GM12801 (cell line): ENCODE measurements around the gene SAMD7.

Experiments used
- CTCF ChIP-seq: IDR thresholded peaks from one replicate; pipeline ENCODE4 v1.5.1; 2011; ENCODE audit warnings: control low read depth; ENCODE audit not compliant: insufficient read length; ENCODE audit errors: extremely low read depth

The SAMD7 gene

GRCh38 chr3:169869484-169870220 is 41.7 kb upstream of the SAMD7 start, which contains the start of gene LRRC31:
Gene LRRC31, minus strand, starts transcription at chr3:169869935. Its CDS starts 128 bp downstream, at chr3:169869807.
- no peak for TF ChIP-seq CTCF

- no peak for TF ChIP-seq CTCF
Measured at GRCh38 chr3:169871129-169871886, 40.1 kb upstream of the SAMD7 start.

GRCh38 chr3:169879013-169879557 is 32.3 kb upstream of the SAMD7 start:
- TF ChIP-seq CTCF = no peak

- no peak for TF ChIP-seq CTCF
Measured at GRCh38 chr3:169879845-169880575, 31.4 kb upstream of the SAMD7 start.

- no peak for TF ChIP-seq CTCF
Measured at GRCh38 chr3:169880576-169881250, 30.7 kb upstream of the SAMD7 start.

GRCh38 chr3:169886671-169887070 is 24.7 kb upstream of the SAMD7 start:
- TF ChIP-seq CTCF = no peak
